K562 (cell line): Measurements from ENCODE around the gene PTCH2. TPM values are rescaled to one million over a fixed set of nuclear protein-coding genes. Genes with fewer than 3 reads are reported as not detected.

ENCODE experiments used
- ESRRB ChIP-seq: fragments of 250-450 bp; sonication (Bioruptor Pico); IDR thresholded peaks from 2 replicates; pipeline ENCODE4 v1.5.0; 2020; ENCODE audit warnings: mild to moderate bottlenecking, moderate library complexity, borderline replicate concordance
- FOS ChIP-seq: IDR thresholded peaks from 3 replicates; pipeline ENCODE4 v1.6.1; 2011; ENCODE audit not compliant: insufficient read length; ENCODE audit errors: extremely low read depth
- HDAC1 ChIP-seq, 2 experiments: fragments of 450-650 bp; IDR thresholded peaks; 2 replicates each; pipeline ENCODE4 v1.6.1; 2016 to 2017; ENCODE audit warnings: inconsistent platforms in 1 of 2, mild to moderate bottlenecking in 1 of 2, moderate library complexity in 1 of 2
- HDAC8 ChIP-seq: fragments of 450-650 bp; IDR thresholded peaks from 2 replicates; pipeline ENCODE4 v1.6.1; 2016; ENCODE audit warnings: mild to moderate bottlenecking, missing genetic modification characterization, moderate library complexity, missing compliant biosample characterization
- PRMT5 ChIP-seq: sonication (generic); formaldehyde crosslinking; IDR thresholded peaks from 2 replicates; pipeline ENCODE4 v1.5.0; 2020; ENCODE audit warnings: missing genetic modification reagents
- RUNX1 ChIP-seq: sonication (generic); IDR thresholded peaks from 2 replicates; pipeline ENCODE4 v1.6.1; 2016; ENCODE audit warnings: antibody characterized with exemption, low read depth
- STAT5B ChIP-seq: fragments of 250-450 bp; sonication (Bioruptor Pico); IDR thresholded peaks from 2 replicates; pipeline ENCODE4 v1.8.0; 2021; ENCODE audit warnings: mild to moderate bottlenecking, inconsistent platforms
- TRIM24 ChIP-seq, 2 experiments: fragments of 450-650 bp; IDR thresholded peaks; 2 replicates each; pipeline ENCODE4 v1.6.1; 2016
- ZNF23 ChIP-seq: fragments of 250-450 bp; sonication (Bioruptor Pico); IDR thresholded peaks from 2 replicates; pipeline ENCODE4 v1.4.0; 2020; ENCODE audit warnings: mild to moderate bottlenecking
- polyA plus RNA-seq, 8 experiments: library from polyadenylated mRNA; depleted of rRNA in 4 of 8; stranded (reverse) in 5 of 8; unstranded in 3 of 8; fragments of >200 nt; fragmentation: Nextera tagmentation in 2 of 8; fragmentation: Illumina TruSeq in 1 of 8; extraction: Ambion mirVana in 2 of 8; extraction: Trizol in 1 of 8; gene quantifications; 2 replicates each; pipeline versions ENCODE4 v1.2.1 to v1.2.3, GENCODE V29; 2011 to 2014; ENCODE audit warnings: inconsistent platforms in 1 of 8, missing spikeins in 1 of 8
- total RNA-seq, 7 experiments: library from RNA; depleted of rRNA in 6 of 7; stranded (reverse); fragments of >200 nt in 6 of 7; fragmentation: Illumina TruSeq in 2 of 7; extraction: Trizol in 2 of 7; gene quantifications; 2 replicates each; pipeline versions ENCODE4 v1.2.1 to v1.2.3, GENCODE V29; 2011 to 2021; ENCODE audit warnings: low replicate concordance in 1 of 7
- TF ChIP-seq, protein P1 (sequence below): sonication (generic); formaldehyde crosslinking; IDR thresholded peaks from 2 replicates; pipeline ENCODE4 v1.8.0; 2022; ENCODE audit warnings: mild to moderate bottlenecking, missing genetic modification reagents, borderline replicate concordance
- TF ChIP-seq, protein P2 (sequence below): sonication (generic); formaldehyde crosslinking; IDR thresholded peaks from 2 replicates; pipeline ENCODE4 v1.8.0; 2023; ENCODE audit warnings: missing genetic modification reagents, mild to moderate bottlenecking, borderline replicate concordance
- TF ChIP-seq, protein P3 (sequence below): sonication (generic); formaldehyde crosslinking; IDR thresholded peaks from 2 replicates; pipeline ENCODE4 v1.8.0; 2022; ENCODE audit warnings: missing genetic modification reagents, mild to moderate bottlenecking, borderline replicate concordance

PTCH2 gene
- total and polyA plus RNA-seq, 9 of the 15 experiments (the other 6 are each of a cell fraction or from before 2014, with no cell fraction given) = 0.15 to 27.3 (median 0.48) TPM; not detected in 1

DNA sequence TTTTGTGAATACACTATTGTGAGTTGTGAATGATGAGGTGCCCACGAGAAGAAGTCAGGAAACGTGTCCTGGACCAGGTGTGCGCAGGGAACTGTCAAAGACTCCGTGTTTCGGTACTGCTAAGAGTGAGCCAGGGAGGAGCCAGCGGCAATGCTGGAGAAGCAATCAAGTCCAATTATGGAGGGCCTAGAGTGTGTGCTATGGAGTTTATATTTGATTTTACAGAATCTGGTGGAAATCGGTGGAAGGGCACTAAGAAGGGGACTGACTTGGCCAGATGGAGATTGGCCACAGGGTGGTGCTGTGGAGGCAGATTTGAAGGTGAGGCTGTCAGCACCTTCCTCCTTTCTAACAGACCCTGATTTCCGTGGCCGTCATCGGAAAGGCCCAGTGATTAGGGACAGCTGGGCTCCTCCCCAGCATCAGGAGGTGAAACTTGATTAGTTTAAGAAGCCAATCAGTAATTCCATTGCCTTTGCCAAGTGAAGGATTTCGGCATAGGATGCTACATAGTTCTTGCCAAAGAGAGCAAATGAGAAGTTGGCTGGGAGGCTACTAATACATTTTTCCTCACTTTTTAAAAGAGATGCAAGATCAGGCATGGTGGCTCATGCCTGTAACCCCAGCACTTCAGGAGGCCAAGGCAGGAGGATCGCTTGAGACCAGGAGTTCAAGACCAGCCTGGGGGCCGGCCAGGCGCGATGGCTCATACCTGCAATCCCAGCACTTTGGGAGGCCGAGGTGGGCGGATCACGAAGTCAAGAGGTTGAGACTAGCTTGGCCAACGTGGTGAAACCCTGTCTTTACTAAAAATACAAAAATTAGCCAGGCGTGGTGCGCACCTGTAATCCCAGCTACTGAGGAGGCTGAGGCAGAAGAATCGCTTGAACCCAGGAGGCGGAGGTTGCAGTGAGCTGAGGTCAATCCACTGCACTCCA, 7.0 kb downstream of the PTCH2 start (continued):
- TF ChIP-seq, protein P1, sequence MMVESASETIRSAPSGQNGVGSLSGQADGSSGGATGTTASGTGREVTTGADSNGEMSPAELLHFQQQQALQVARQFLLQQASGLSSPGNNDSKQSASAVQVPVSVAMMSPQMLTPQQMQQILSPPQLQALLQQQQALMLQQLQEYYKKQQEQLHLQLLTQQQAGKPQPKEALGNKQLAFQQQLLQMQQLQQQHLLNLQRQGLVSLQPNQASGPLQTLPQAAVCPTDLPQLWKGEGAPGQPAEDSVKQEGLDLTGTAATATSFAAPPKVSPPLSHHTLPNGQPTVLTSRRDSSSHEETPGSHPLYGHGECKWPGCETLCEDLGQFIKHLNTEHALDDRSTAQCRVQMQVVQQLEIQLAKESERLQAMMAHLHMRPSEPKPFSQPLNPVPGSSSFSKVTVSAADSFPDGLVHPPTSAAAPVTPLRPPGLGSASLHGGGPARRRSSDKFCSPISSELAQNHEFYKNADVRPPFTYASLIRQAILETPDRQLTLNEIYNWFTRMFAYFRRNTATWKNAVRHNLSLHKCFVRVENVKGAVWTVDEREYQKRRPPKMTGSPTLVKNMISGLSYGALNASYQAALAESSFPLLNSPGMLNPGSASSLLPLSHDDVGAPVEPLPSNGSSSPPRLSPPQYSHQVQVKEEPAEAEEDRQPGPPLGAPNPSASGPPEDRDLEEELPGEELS = no peak
- TF ChIP-seq RUNX1 (no peak), PRMT5 (no peak), ESRRB (CRISPR knock-in tag) (no peak), HDAC8 (tag) (no peak), TRIM24 (IDR thresholded peaks at IDR 0.05) (no peak), FOS (no peak), ZNF23 (CRISPR knock-in tag) (no peak), STAT5B (CRISPR knock-in tag) (no peak), HDAC1 (IDR thresholded peaks at IDR 0.05) (peak in 1 of 2 experiments; percentile 82; a peak in 2 of 4 replicates)
- TF ChIP-seq, protein P2, sequence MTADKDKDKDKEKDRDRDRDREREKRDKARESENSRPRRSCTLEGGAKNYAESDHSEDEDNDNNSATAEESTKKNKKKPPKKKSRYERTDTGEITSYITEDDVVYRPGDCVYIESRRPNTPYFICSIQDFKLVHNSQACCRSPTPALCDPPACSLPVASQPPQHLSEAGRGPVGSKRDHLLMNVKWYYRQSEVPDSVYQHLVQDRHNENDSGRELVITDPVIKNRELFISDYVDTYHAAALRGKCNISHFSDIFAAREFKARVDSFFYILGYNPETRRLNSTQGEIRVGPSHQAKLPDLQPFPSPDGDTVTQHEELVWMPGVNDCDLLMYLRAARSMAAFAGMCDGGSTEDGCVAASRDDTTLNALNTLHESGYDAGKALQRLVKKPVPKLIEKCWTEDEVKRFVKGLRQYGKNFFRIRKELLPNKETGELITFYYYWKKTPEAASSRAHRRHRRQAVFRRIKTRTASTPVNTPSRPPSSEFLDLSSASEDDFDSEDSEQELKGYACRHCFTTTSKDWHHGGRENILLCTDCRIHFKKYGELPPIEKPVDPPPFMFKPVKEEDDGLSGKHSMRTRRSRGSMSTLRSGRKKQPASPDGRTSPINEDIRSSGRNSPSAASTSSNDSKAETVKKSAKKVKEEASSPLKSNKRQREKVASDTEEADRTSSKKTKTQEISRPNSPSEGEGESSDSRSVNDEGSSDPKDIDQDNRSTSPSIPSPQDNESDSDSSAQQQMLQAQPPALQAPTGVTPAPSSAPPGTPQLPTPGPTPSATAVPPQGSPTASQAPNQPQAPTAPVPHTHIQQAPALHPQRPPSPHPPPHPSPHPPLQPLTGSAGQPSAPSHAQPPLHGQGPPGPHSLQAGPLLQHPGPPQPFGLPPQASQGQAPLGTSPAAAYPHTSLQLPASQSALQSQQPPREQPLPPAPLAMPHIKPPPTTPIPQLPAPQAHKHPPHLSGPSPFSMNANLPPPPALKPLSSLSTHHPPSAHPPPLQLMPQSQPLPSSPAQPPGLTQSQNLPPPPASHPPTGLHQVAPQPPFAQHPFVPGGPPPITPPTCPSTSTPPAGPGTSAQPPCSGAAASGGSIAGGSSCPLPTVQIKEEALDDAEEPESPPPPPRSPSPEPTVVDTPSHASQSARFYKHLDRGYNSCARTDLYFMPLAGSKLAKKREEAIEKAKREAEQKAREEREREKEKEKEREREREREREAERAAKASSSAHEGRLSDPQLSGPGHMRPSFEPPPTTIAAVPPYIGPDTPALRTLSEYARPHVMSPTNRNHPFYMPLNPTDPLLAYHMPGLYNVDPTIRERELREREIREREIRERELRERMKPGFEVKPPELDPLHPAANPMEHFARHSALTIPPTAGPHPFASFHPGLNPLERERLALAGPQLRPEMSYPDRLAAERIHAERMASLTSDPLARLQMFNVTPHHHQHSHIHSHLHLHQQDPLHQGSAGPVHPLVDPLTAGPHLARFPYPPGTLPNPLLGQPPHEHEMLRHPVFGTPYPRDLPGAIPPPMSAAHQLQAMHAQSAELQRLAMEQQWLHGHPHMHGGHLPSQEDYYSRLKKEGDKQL = no peak
- TF ChIP-seq, protein P3, sequence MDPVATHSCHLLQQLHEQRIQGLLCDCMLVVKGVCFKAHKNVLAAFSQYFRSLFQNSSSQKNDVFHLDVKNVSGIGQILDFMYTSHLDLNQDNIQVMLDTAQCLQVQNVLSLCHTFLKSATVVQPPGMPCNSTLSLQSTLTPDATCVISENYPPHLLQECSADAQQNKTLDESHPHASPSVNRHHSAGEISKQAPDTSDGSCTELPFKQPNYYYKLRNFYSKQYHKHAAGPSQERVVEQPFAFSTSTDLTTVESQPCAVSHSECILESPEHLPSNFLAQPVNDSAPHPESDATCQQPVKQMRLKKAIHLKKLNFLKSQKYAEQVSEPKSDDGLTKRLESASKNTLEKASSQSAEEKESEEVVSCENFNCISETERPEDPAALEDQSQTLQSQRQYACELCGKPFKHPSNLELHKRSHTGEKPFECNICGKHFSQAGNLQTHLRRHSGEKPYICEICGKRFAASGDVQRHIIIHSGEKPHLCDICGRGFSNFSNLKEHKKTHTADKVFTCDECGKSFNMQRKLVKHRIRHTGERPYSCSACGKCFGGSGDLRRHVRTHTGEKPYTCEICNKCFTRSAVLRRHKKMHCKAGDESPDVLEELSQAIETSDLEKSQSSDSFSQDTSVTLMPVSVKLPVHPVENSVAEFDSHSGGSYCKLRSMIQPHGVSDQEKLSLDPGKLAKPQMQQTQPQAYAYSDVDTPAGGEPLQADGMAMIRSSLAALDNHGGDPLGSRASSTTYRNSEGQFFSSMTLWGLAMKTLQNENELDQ (CRISPR knock-in tag) = no peak
